GM23338 (cell line): ENCODE results near the gene TBATA. TPM values are rescaled to one million over a fixed set of nuclear protein-coding genes. Genes with fewer than 3 reads are reported as not detected.

Experiments
- polyA plus RNA-seq: library from polyadenylated mRNA; unstranded; fragments of >200 nt; fragmentation: Nextera tagmentation; extraction: Ambion mirVana; gene quantifications from 2 replicates; pipeline ENCODE4 v1.2.1, GENCODE V29; 2016
- small RNA-seq: library from RNA; depleted of rRNA; stranded (forward); fragments of <200 nt; gene quantifications from one replicate; pipeline ENCODE3, GENCODE V24; 2014; ENCODE audit warnings: low replicate concordance
- total RNA-seq: library from RNA; depleted of rRNA; stranded (reverse); fragments of >200 nt; shearing (Covaris generic); gene quantifications from 2 replicates; pipeline ENCODE4 v1.2.3, GENCODE V29; 2014; rRNA removed

TBATA gene
- total and polyA plus RNA-seq, 2 experiments from 2014 or later: not detected

Small RNA genes lying within 50 kb of the gene (small RNA-seq; reads per million reads assigned to genes)
- not detected for gene RPS26P40

Other genes with a start within 250 kb of the TBATA start
- not detected in 2 replicates for gene PRF1, start 182.6 kb downstream of the TBATA start, total RNA-seq
- 0.13 TPM in 1 of 2 replicates, not detected in the other for gene PRF1, start 182.6 kb downstream of the TBATA start, polyA plus RNA-seq
- gene ADAMTS14, start 112.9 kb downstream of the TBATA start, total RNA-seq: 2.1 and 2.9 TPM in 2 replicates
- gene ADAMTS14, start 112.9 kb downstream of the TBATA start, polyA plus RNA-seq: 1.5 and 1.9 TPM in 2 replicates
- 42.7 and 43.5 TPM in 2 replicates for gene SGPL1, start 30.6 kb upstream of the TBATA start, total RNA-seq
- 10.6 and 12.0 TPM in 2 replicates for gene SGPL1, start 30.6 kb upstream of the TBATA start, polyA plus RNA-seq
- 33.3 and 46.0 TPM in 2 replicates for gene PCBD1, start 103.2 kb upstream of the TBATA start, total RNA-seq
- gene PCBD1, start 103.2 kb upstream of the TBATA start, polyA plus RNA-seq: 77.4 and 78.5 TPM in 2 replicates